Stimulated activated CD4-positive, alpha-beta T cell treated with anti-CD3 and anti-CD28 coated beads, TNF-alpha, amount 100 ng/mL, for 1 hour (primary cell): ENCODE results near the gene CYP2S1.
"Not testable (repeated sequence)": the region's sequence is repeated elsewhere in the genome, so short reads cannot be mapped to it uniquely, and the experiment has no call there.

ENCODE experiments used
- DNase-seq, 3 donors: peaks; one replicate each; pipeline ENCODE4 v3.0.0-alpha.2; 2020; ENCODE audit warnings: low read depth in 3 of 3, low spot score in 1 of 3

The CYP2S1 gene

DNA sequence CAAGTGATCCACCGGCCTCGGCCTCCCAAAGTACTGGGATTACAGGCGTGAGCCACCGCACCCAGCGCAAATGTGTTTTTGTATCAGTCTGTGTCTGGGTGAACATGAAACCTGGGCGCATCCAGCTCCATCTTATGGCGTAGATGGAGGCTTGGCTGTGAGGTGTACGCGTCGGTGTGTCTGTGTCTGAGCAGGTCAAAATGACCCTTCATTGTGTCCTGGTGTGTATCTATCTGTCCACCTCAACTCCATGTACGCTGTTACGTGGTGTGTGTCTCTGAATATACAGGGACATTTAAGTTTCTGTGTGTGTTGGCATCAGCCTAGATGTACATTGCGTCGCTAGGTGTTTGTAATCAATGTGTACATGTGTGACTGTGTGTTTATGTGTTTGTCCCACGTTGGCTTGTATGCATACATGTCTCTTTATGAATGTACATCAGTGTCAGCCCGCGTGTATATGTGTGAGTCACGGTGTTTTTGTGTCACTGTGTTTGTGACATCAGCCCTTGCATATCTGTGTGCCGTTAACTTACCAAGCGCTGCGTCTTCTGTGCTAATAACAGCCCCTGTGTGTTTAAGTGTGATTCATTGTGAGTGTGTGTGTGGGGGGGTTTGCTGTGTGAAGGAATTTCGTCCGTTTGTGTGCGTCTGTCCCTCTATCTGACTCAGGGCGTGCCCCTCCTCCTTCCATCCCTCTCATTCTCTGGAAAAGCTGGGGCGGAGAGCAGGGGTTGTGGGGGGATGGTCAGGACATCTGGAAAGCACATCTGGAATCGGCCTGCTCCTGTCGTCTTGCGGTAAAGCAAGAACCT, 32.4 kb downstream of the CYP2S1 start:
- DNase-seq = peak in 1 of 3 donors; percentile 8

GRCh38 chr19:41226053-41226873, 33.2 kb downstream of the CYP2S1 start:
- peak in 2 of 3 donors; percentile 18 to 28 for DNase-seq

- DNase-seq = no peak
These were observed 33.9 kb downstream of the CYP2S1 start for GRCh38 chr19:41226874-41227390.

- no peak for DNase-seq
These were observed 35.5 kb downstream of the CYP2S1 start for GRCh38 chr19:41228486-41228885.

- DNase-seq = not testable (repeated sequence)
These were observed 36.3 kb downstream of the CYP2S1 start for GRCh38 chr19:41229338-41229737.

- no peak for DNase-seq
These were observed 37.2 kb downstream of the CYP2S1 start for GRCh38 chr19:41230067-41230857.

GRCh38 chr19:41232686-41233085, 39.7 kb downstream of the CYP2S1 start:
- DNase-seq = no peak

DNA sequence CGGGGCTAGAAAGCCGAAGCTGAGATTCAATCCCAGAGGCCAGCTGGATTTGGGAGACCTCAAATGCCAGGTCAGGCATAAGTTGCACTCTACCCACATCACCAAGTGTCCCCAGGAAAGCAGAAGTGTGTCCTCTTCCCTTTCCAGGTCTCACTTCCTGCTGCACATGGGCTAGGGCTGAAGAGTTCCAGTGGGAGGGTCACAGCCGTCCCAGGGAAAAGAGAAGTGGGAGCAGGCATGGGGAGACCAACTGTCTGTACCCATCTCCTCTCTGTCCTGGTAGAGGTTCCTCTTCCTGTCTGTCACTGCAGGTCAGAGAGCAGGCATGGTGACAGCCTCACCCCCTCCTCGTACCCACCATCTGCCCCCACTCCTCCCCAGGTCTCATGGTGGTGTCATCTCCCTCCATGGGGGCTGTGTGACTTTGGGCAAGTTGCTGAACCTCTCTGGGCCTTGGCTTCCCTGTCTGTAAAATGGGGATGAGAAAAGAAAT, 40.8 kb downstream of the CYP2S1 start:
- DNase-seq = no peak

DNA sequence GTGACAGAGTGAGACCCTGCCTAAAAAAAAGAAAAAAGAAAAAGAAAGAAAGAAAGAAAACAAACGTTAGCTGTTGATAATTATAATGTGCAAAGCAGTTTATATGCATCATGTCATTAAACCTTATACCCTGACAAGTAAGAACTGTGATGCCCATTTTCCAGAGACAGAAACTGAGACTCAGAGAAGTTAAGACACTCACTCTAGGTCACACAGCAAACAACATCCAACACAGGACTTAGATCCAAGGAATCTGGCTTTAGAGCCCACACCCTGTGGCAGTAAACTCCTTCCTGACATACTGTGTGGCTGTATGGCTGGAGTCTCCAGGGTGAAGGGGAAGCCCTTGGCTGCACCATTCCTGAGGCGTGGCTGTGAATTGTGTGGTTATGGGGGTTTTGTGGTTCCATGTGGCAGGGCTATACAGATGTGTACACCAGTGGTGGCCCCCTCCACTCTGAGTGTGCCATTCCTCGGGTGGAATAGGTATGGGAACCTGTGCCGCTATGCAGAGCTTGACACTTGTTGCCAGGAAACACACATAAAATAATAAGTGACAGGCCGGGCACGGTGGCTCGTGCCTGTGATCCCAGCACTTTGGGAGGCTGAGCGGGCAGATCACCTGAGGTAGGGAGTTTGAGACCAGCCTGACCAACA, 41.6 kb downstream of the CYP2S1 start:
- no peak for DNase-seq

- no peak for DNase-seq
These were observed 42.5 kb downstream of the CYP2S1 start for GRCh38 chr19:41235480-41235879.

GRCh38 chr19:41238244-41238643, 45.2 kb downstream of the CYP2S1 start:
- no peak for DNase-seq

GRCh38 chr19:41239363-41239762, 46.3 kb downstream of the CYP2S1 start:
- DNase-seq = no peak

DNA sequence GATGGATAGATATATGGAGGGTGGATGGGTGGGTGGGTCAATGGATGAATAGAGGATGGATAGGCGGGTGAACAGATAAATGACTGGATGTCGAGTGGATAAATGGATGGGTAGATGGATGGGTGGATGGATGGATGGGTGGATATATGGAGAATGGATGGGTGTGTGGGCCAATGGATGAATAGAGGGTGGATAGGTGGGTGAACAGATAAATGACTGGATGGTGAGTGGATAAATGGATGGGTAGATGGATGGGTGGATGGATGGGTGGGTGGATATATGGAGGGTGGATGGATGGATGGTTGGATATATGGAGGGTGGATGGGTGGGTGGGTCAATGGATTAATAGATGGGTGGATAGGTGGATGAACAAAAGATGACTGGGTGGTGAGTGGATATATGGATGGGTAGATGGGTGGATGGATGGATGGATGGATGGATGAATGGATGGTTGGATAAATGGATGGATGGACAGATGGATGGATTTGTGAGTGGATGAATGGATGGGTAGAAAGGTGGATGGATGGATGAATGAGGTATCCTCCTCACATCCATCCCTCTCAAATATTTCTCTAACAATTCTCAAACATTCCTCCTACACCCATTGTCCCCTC, 47.0 kb downstream of the CYP2S1 start:
- no peak for DNase-seq

DNA sequence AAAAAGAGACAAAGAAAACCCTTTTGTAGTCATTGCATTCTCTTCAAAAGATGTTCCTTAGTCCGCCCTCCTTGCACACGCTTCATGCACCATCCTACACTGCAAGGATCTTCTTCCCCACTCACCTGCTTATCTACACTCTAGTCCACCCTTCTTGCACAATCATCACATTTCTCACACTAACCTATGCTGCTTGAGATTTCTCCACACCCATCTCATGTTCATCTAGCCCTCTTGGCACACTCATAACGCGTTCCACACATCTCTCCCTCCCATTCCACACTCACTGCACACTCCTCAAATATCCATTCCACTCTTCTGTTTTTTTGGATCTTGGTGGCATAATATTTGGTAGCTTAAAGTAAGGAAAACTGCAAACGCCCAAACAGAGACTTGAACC, 48.8 kb downstream of the CYP2S1 start:
- no peak for DNase-seq

GRCh38 chr19:41244117-41244516, 51.1 kb downstream of the CYP2S1 start:
- no peak for DNase-seq

DNA sequence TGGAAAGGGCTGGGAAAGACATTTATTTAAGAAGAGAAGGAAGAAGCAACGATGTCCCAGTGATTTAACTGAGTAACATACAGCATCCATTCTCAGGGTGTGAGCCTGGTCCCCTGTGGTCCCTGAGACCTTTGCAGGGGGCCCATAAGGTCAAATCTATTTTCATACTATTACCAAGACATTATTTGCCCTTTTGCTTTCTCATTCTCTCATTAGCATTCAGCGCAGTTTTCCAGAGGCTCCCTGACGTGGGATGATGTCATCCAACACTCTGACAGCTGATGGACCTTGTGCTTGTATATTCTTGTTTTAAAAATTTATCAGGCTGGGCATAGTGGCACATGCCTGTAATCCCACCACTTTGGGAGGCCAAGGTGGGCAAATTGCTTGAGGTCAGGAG, 52.8 kb downstream of the CYP2S1 start:
- DNase-seq = no peak

- DNase-seq = no peak
These were observed 55.9 kb downstream of the CYP2S1 start for GRCh38 chr19:41248895-41249294.

GRCh38 chr19:41249707-41250423, 56.8 kb downstream of the CYP2S1 start:
- DNase-seq = no peak

DNA sequence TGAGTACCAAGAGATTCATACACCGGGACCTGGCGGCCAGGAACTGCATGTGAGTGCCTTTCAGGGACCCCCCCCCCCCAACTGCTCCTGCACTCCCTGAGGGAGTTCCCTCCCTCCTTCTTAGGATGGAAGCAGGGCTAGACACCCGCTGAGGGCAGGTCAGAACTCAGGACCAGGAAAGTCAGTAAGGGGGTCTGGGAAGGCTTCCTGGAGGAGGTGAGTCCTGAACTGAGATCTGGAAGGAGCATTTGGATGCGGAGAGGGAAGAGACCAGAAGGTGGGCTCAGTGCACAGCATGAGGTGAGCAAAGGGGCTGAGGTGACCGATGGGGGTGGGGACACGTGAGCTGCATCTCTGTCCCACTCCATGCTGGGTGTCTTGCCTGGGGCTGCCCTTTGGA, 60.6 kb downstream of the CYP2S1 start:
- no peak for DNase-seq

- no peak for DNase-seq
These were observed 62.2 kb downstream of the CYP2S1 start for GRCh38 chr19:41255171-41255570.
